ENCODE data around the gene CALR.
"Not testable (repeated sequence)": the region's sequence is repeated elsewhere in the genome, so short reads cannot be mapped to it uniquely, and the experiment has no call there.

CALR gene

DNA sequence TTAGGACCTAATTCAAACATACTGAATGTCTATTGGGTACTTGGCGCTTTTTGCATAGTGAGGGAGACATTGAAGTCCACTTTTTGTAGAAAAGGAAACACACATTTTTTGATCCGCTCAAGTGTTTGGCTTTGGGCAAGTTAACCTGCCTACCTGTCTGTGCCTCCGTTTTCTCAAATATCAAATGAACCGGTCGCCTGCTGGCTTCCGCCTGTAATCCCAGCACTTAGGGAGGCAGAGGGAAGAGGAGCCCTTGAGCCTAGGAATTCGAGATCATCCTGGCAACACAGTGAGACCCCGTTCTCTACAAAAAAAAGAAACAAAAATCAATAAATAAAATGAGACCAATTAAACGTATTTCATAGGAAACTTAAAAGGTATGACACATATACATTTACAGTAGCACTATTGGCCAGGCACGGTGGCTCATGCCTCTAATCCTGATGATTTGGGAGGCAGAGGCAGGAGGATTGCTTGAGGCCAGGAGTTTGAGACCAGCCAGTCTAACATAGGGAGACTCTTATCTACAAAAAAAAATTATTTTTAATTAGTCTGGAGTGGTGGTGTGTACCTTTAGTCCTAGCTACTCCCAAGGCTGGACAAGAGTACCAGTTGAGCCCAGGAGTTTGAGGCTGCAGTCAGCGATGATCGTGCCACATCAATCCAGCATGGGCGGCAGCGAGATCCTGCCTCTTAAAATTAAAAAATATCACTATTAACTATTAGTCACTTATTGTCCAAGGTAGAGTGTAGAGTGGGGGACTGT is 8.5 kb downstream of the CALR start:
- POLR2A ChIA-PET (ENCODE audit: low non-redundant PET) = interaction anchor here (0.6 to 0.7 kb wide), 3 partner anchors 9 to 199 kb away, joined by 3 read pairs; partner anchors contain the start of gene CALR
- no peak for TF ChIP-seq CTCF (conservative IDR thresholded peaks at IDR 0.05; ENCODE audit: low read depth)
- H3K27ac ChIP-seq = peak overlapping the region; percentile 96
- no peak for DNase-seq (ENCODE audit: low spot score)
- CTCF ChIA-PET = interaction anchor here (1.3 kb wide), 1 partner anchor 19 kb away, joined by 4 read pairs; no protein-coding TSS in a partner anchor

- H3K27ac ChIP-seq = peak overlapping the region; percentile 80
- no peak for TF ChIP-seq CTCF (conservative IDR thresholded peaks at IDR 0.05; ENCODE audit: low read depth)
- DNase-seq (ENCODE audit: low spot score) = no peak
- CTCF ChIA-PET = no interaction called here
- POLR2A ChIA-PET (ENCODE audit: low non-redundant PET) = no interaction called here
These were observed 9.5 kb downstream of the CALR start for GRCh38 chr19:12947702-12948611.

DNA sequence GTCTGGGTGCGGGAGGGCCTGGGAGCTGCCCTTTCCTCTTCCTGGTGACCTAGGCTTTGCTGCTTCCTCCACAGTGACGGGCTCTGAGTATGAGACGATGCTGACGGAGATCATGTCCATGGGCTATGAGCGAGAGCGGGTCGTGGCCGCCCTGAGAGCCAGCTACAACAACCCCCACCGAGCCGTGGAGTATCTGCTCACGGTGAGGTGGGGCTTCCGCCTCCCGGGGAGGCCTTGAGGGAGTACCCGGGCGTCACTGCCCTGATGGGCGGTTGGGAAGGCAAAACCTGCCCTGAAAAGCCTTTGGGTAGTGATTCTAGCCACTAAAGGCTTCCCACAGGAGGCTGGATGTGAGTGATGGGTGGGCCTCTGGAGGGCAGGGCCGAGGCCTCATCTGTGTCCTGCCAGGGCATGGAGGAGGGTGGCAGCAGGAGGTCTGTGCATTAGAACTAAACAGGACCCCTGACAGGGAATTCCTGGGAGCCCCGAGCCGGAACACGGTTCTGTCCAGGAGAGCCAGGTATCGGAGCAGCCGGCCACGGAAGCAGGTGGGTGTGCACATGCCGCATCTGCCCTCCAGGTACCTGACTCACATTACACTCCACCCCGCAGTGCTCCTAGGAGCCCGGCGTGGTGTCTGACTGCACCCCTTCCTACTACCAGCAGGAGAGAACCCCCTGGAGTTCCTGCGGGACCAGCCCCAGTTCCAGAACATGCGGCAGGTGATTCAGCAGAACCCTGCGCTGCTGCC is 10.4 kb downstream of the CALR start:
- CTCF ChIA-PET = no interaction called here
- DNase-seq (ENCODE audit: low spot score) = no peak
- H3K27ac ChIP-seq = peak overlapping the region; percentile 80
- POLR2A ChIA-PET (ENCODE audit: low non-redundant PET) = no interaction called here
- no peak for TF ChIP-seq CTCF (conservative IDR thresholded peaks at IDR 0.05; ENCODE audit: low read depth)

DNA sequence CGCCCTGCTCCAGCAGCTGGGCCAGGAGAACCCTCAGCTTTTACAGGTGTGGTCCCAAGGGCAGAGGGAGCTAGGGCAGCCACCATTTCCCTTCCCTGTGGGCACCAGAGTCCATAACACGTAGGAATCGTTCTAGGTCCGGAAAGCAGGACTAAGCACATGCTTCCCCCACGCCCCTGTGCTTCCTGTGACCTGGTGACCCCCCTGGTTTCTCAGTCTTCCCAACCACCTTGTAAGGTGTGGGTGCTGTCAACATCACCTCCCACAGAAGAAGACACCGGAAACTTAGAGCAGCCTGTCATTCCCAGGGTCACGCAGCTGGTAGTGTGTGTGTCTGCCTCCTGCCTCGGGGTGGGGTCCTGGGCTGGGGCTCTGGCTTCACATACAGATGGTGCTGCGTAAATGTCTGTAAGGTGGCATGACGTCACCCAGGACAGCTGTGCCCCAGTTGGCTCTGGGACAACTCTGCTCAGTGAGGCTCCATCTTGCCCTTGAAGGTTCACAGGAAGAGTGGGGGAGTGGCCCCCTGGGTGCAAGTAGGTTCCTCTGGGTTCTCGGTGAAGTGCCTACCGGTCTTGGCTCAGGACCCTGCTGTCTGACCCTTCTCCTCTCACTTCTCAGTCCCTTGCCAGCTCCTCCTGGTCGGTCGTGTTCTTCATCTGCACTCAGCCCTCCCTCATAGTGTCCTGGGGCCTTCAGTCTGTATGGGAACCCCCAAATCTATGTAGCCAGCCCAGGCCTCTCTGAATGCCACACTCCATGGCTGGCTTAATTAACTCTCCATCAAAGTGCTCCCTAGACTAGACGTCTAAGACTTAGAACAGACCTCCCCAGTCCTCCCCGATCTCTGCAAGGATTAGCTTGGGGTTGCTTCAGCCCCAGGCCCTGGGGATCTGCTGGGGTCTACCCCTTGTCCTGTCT is 11.2 kb downstream of the CALR start:
- POLR2A ChIA-PET (ENCODE audit: low non-redundant PET) = no interaction called here
- CTCF ChIA-PET = no interaction called here
- DNase-seq (ENCODE audit: low spot score) = no peak
- TF ChIP-seq CTCF (conservative IDR thresholded peaks at IDR 0.05; ENCODE audit: low read depth) = no peak
- peak overlapping the region; percentile 80 for H3K27ac ChIP-seq

- POLR2A ChIA-PET (ENCODE audit: low non-redundant PET); DNase-seq (ENCODE audit: low spot score): not testable (repeated sequence)
- peak overlapping the region; percentile 80 for H3K27ac ChIP-seq
- CTCF ChIA-PET = interaction anchor here (1.5 kb wide), 1 partner anchor 13 kb away, joined by 6 read pairs; no protein-coding TSS in a partner anchor
These were observed 13.6 kb downstream of the CALR start for GRCh38 chr19:12952050-12952449.

- no peak for DNase-seq (ENCODE audit: low spot score)
- TF ChIP-seq CTCF (conservative IDR thresholded peaks at IDR 0.05; ENCODE audit: low read depth) = no peak
- peak overlapping the region; percentile 80 for H3K27ac ChIP-seq
- POLR2A ChIA-PET (ENCODE audit: low non-redundant PET) = interaction anchor here (0.9 kb wide), 1 partner anchor 15 kb away, joined by 3 read pairs; no protein-coding TSS in a partner anchor
- CTCF ChIA-PET = interaction anchor here (0.6 to 1.5 kb wide), 2 partner anchors 12 to 13 kb away, joined by 5 to 6 read pairs; no protein-coding TSS in a partner anchor
These were observed 14.2 kb downstream of the CALR start for GRCh38 chr19:12952488-12953137.
